NT2/D1 (cell line): ENCODE data around the gene APOO.

Source experiments
- YY1 ChIP-seq: IDR thresholded peaks from 2 replicates; pipeline ENCODE4 v1.6.1; 2011; ENCODE audit not compliant: insufficient read length, insufficient read depth
- ZNF274 ChIP-seq: IDR thresholded peaks from 2 replicates; pipeline ENCODE4 v1.6.1; 2011; ENCODE audit warnings: mild to moderate bottlenecking, low read depth, low read length

DNA sequence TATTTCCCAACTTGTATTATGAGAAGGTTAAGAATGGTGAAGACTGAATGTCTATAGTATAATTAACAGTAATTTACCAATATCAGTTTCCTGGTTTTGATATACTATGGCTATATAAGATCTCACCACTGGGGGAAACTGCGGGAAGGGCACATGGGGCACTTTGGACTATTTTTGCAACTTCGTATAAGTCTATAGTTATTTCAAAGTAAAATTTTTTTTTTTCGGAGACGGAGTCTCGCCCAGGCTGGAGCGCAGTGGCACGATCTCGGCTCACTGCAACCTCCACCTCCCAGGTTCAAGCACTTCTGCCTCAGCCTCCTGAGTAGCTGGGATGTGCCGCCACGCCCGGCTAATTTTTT is 46.2 kb upstream of the APOO start:
- TF ChIP-seq ZNF274 (no peak), YY1 (no peak)
